Erythroblast (primary cell): Measurements from ENCODE around the gene IL6ST.

Experiments used
- GATA1 ChIP-seq: IDR thresholded peaks from 2 replicates; pipeline ENCODE4 v1.6.1; 2011; ENCODE audit warnings: low read depth, mild to moderate bottlenecking, control low read depth, low read length, moderate library complexity
- POLR2A ChIP-seq: IDR thresholded peaks from 2 replicates; pipeline ENCODE4 v1.6.1; 2011; ENCODE audit warnings: mild to moderate bottlenecking, low read length

GRCh38 chr5:56037531-56038010, 42.8 kb upstream of the IL6ST start:
- TF ChIP-seq POLR2A (no peak), GATA1 (peak; percentile 83)
